CD14-positive monocyte (primary cell): ENCODE measurements around the gene AKAP8L. TPM values are rescaled to one million over a fixed set of nuclear protein-coding genes. Genes with fewer than 3 reads are reported as not detected.

Experiments
- DNase-seq, 3 donors: peaks; one replicate each; pipeline ENCODE4 v3.0.0-alpha.2; 2011 to 2022
- H2AFZ ChIP-seq: 2 replicates; pipeline ENCODE4 v1.6.0; 2012; ENCODE audit warnings: mild to moderate bottlenecking, low read depth, low read length, inconsistent platforms; ENCODE audit not compliant: insufficient read depth, poor library complexity, severe bottlenecking
- H3K27ac ChIP-seq, 2 donors: 1 replicate in 1 of 2; 2 replicates in 1 of 2; pipeline ENCODE4 v1.5.1; 2012 to 2013; ENCODE audit warnings: low read length in 2 of 2, control low read depth in 1 of 2, inconsistent platforms in 1 of 2, low read depth in 1 of 2, mild to moderate bottlenecking in 1 of 2
- H3K27me3 ChIP-seq, 2 donors: one replicate each; pipeline versions ENCODE4 v1.6.0 to v1.6.1; 2011 to 2013; ENCODE audit warnings: low read length in 2 of 2; ENCODE audit not compliant: control insufficient read depth in 2 of 2, insufficient read depth in 2 of 2
- H3K36me3 ChIP-seq, 2 donors: replicated peaks in 1 of 2; 1 replicate in 1 of 2; 2 replicates in 1 of 2; pipeline versions ENCODE4 v1.5.1 to v1.6.1; 2012 to 2013; ENCODE audit warnings: low read length in 2 of 2, control low read depth in 1 of 2, inconsistent platforms in 1 of 2, mild to moderate bottlenecking in 1 of 2; ENCODE audit not compliant: insufficient read depth in 2 of 2, control insufficient read depth in 1 of 2
- H3K4me1 ChIP-seq, 2 donors: 1 replicate in 1 of 2; 2 replicates in 1 of 2; pipeline versions ENCODE4 v1.5.1 to v1.6.1; 2012 to 2013; ENCODE audit warnings: low read length in 2 of 2, control low read depth in 1 of 2, inconsistent platforms in 1 of 2, mild to moderate bottlenecking in 1 of 2, moderate library complexity in 1 of 2; ENCODE audit not compliant: insufficient read depth in 2 of 2, control insufficient read depth in 1 of 2
- H3K4me2 ChIP-seq: replicated peaks from 2 replicates; pipeline ENCODE3; 2012; ENCODE audit warnings: low read length, moderate library complexity, mild to moderate bottlenecking; ENCODE audit not compliant: poor library complexity, severe bottlenecking; ENCODE audit errors: extremely low read depth
- H3K4me3 ChIP-seq, 3 experiments: fragments of 200-600 bp in 1 of 3; sonication (generic) in 1 of 3; replicated peaks in 1 of 3; 1 replicate in 2 of 3; 2 replicates in 1 of 3; pipeline ENCODE4 v1.5.1; 2011 to 2013; ENCODE audit warnings: low read length in 3 of 3, mild to moderate bottlenecking in 3 of 3, control low read depth in 2 of 3, low read depth in 2 of 3, inconsistent platforms in 1 of 3, moderate library complexity in 1 of 3
- H3K79me2 ChIP-seq: 2 replicates; pipeline ENCODE4 v1.6.0; 2012; ENCODE audit warnings: mild to moderate bottlenecking, control low read depth, inconsistent platforms, low read length, moderate library complexity; ENCODE audit not compliant: insufficient read depth
- H3K9ac ChIP-seq: 2 replicates; pipeline ENCODE4 v1.6.0; 2017; ENCODE audit warnings: low read length, mild to moderate bottlenecking; ENCODE audit not compliant: insufficient read depth, poor library complexity, severe bottlenecking
- H3K9me3 ChIP-seq, 2 donors: replicated peaks in 1 of 2; 1 replicate in 1 of 2; 2 replicates in 1 of 2; pipeline versions ENCODE4 v1.5.1 to v1.6.1; 2012 to 2013; ENCODE audit warnings: low read length in 2 of 2, control low read depth in 1 of 2; ENCODE audit not compliant: control insufficient read depth in 1 of 2, insufficient read depth in 1 of 2
- H4K20me1 ChIP-seq: 2 replicates; pipeline ENCODE4 v1.6.0; 2012; ENCODE audit warnings: mild to moderate bottlenecking, low read length, control low read depth, moderate library complexity; ENCODE audit not compliant: insufficient read depth
- H3K27ac Mint-ChIP-seq, 7 donors: one replicate each; pipeline ENCODE4 v1.8.0; 2020; ENCODE audit warnings: mild to moderate bottlenecking in 7 of 7, mixed read lengths in 7 of 7, moderate library complexity in 6 of 7, inconsistent platforms in 2 of 7
- H3K27me3 Mint-ChIP-seq, 3 donors: one replicate each; pipeline ENCODE4 v1.8.0; 2021 to 2022; ENCODE audit warnings: low read depth in 3 of 3, mild to moderate bottlenecking in 3 of 3, mixed read lengths in 3 of 3, moderate library complexity in 3 of 3, inconsistent platforms in 1 of 3
- H3K36me3 Mint-ChIP-seq, 2 donors: one replicate each; pipeline ENCODE4 v1.8.0; 2020; ENCODE audit warnings: mixed read lengths in 2 of 2, inconsistent platforms in 1 of 2, mild to moderate bottlenecking in 1 of 2
- H3K4me1 Mint-ChIP-seq: one replicate; pipeline ENCODE4 v1.8.0; 2020; ENCODE audit warnings: mild to moderate bottlenecking, mixed read lengths
- H3K4me3 Mint-ChIP-seq, 2 donors: one replicate each; pipeline ENCODE4 v1.8.0; 2020; ENCODE audit warnings: mild to moderate bottlenecking in 2 of 2, mixed read lengths in 2 of 2, moderate library complexity in 1 of 2
- H3K9me3 Mint-ChIP-seq, 7 donors: one replicate each; pipeline ENCODE4 v1.8.0; 2020 to 2022; ENCODE audit warnings: mixed read lengths in 7 of 7, mild to moderate bottlenecking in 6 of 7, moderate library complexity in 6 of 7, inconsistent platforms in 2 of 7
- WGBS: methylation state at CpG from one replicate; pipeline ENCODE4 v1.1.5; 2013; ENCODE audit warnings: missing lambda C conversion rate; ENCODE audit not compliant: insufficient coverage; 5-methylcytosine and 5-hydroxymethylcytosine counted together
- intact Hi-C, 2 donors: fragments of 100-400 bp; cut with micrococcal nuclease; formaldehyde crosslinking; loops; one replicate each; pipeline versions ENCODE4 v1.15.0 to v1.15.1; 2023
- polyA plus RNA-seq, 3 donors: library from polyadenylated mRNA; depleted of rRNA in 1 of 3; unstranded in 2 of 3; stranded (reverse) in 1 of 3; fragments of 300-500 nt in 2 of 3; fragments of >200 nt in 1 of 3; fragmentation: Illumina TruSeq in 2 of 3; gene quantifications; 1 replicate in 2 of 3; 2 replicates in 1 of 3; pipeline ENCODE4 v1.2.3, GENCODE V29; 2012 to 2021
- TF ChIP-seq, protein P1 (sequence below): fragments of 200-600 bp; IDR thresholded peaks from one replicate; pipeline ENCODE4 v1.8.0; 2022; ENCODE audit warnings: antibody characterized with exemption, mild to moderate bottlenecking

AKAP8L gene
- polyA plus RNA-seq, 3 donors = 21.4 to 103 (median 39.0) TPM

DNA sequence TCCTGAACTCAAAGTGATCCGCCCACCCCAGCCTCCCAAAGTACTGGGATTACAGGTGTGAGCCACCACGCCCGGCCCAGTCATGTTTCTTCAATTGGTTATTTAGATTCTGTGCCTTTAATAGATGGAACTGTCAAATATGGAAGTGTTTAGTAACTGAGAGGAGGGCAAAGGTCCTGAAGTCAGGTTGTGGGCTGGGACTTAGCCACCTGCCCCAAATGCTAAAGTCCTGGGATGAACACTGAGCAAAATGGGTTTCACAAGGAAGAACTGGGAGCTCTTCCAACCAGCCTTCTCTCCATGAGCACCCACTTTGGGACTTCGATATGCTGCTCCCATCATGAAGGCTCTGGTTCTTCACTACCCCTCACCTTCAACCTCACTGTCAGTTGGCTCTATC is 60.9 kb downstream of the AKAP8L start:
- no peak overlapping the region for H3K4me2 ChIP-seq
- H3K4me3 ChIP-seq = no peak overlapping the region
- peaks cover 78 to 85% of the 10 kb centered on the region in 2 donors for H3K36me3 ChIP-seq
- no peaks in the 10 kb centered on the region for H3K9me3 Mint-ChIP-seq
- no peak overlapping the region for H3K9ac ChIP-seq
- no peaks in the 10 kb centered on the region for H3K27me3 ChIP-seq
- H3K4me1 Mint-ChIP-seq = peaks cover 4% of the 10 kb centered on the region
- intact Hi-C loops = no loop called here
- no peak overlapping the region for H3K4me3 Mint-ChIP-seq
- peaks cover 0 to 2% (median 0%) of the 10 kb centered on the region in 3 donors for H3K27me3 Mint-ChIP-seq
- no peak overlapping the region for H3K27ac ChIP-seq
- 100% methylated on average over 1 of the region's 4 CpGs for WGBS
- peaks cover 37% of the 10 kb centered on the region for H4K20me1 ChIP-seq
- peak overlapping the region in 2 of 7 donors; percentile 22 to 41 for H3K27ac Mint-ChIP-seq
- no peaks in the 10 kb centered on the region for H3K4me1 ChIP-seq
- no peaks in the 10 kb centered on the region for H3K79me2 ChIP-seq
- H3K9me3 ChIP-seq = no peaks in the 10 kb centered on the region
- H3K36me3 Mint-ChIP-seq = peaks cover 72 to 98% of the 10 kb centered on the region in 2 donors
- no peak overlapping the region for H2AFZ ChIP-seq
- TF ChIP-seq, protein P1, sequence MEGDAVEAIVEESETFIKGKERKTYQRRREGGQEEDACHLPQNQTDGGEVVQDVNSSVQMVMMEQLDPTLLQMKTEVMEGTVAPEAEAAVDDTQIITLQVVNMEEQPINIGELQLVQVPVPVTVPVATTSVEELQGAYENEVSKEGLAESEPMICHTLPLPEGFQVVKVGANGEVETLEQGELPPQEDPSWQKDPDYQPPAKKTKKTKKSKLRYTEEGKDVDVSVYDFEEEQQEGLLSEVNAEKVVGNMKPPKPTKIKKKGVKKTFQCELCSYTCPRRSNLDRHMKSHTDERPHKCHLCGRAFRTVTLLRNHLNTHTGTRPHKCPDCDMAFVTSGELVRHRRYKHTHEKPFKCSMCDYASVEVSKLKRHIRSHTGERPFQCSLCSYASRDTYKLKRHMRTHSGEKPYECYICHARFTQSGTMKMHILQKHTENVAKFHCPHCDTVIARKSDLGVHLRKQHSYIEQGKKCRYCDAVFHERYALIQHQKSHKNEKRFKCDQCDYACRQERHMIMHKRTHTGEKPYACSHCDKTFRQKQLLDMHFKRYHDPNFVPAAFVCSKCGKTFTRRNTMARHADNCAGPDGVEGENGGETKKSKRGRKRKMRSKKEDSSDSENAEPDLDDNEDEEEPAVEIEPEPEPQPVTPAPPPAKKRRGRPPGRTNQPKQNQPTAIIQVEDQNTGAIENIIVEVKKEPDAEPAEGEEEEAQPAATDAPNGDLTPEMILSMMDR = no peak
- no peak for DNase-seq

DNA sequence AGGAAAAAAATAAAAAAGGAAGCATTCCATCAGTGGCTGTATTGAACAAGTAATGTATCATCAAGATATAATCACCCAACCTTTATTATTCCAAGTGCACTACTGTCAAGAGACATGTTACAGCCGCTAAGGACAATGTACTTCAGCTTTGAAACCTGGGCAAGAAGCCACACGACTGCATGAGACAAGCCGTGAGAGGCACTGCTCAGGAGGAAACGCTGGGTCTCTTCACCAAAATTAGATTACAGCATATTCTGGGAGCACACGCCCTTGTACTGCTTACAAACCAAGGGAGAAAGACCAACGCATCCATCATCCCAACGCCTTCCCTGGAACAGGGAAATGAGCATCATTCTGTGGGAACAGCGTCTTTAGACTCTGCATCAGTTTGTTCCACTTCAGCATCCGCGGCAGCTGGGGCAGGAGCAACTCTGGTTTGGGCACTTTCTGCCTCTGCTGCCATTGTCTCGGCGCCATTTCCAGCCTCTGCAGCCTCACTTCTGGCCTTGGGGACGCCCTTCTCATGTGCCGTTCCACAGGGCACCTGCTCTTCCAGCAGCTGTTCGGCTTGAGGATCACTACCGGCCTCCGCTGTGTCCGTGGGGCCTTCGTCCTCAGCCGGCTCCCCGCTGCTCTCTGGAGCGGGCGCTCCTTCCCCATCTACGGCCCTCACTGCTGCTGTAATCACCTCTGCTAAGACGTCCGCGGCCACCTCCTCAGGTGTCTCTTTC is 64.1 kb downstream of the AKAP8L start:
- Histone ChIP-seq H3K9me3 (no peaks in the 10 kb centered on the region), H3K9ac (no peak overlapping the region), H3K4me2 (no peak overlapping the region), H3K36me3 (peaks cover 56 to 71% of the 10 kb centered on the region in 2 donors), H3K4me1 (no peaks in the 10 kb centered on the region), H4K20me1 (peaks cover 29% of the 10 kb centered on the region), H3K79me2 (no peaks in the 10 kb centered on the region), H3K27me3 (no peaks in the 10 kb centered on the region), H3K27ac (no peak overlapping the region), H2AFZ (no peak overlapping the region), H3K4me3 (no peak overlapping the region)
- H3K36me3 Mint-ChIP-seq = peaks cover 52 to 75% of the 10 kb centered on the region in 2 donors
- TF ChIP-seq, protein P1 = no peak
- no peaks in the 10 kb centered on the region for H3K9me3 Mint-ChIP-seq
- H3K27me3 Mint-ChIP-seq = peaks cover 0 to 2% (median 0%) of the 10 kb centered on the region in 3 donors
- 93% methylated on average over 27 of the region's 27 CpGs for WGBS
- peak overlapping the region in 2 of 7 donors; percentile 10 to 15 for H3K27ac Mint-ChIP-seq
- H3K4me1 Mint-ChIP-seq = peaks cover 4% of the 10 kb centered on the region
- intact Hi-C loops = no loop called here
- H3K4me3 Mint-ChIP-seq = no peak overlapping the region
- DNase-seq = no peak
